Measurements from ENCODE around the gene OBP2A. TPM values are rescaled to one million over a fixed set of nuclear protein-coding genes. Genes with fewer than 3 reads are reported as not detected.

The OBP2A gene
- total RNA-seq, 1 donor from 2014 or later = not detected

GRCh38 chr9:135522931-135523330, 23.0 kb upstream of the OBP2A start:
- no peaks in the 10 kb centered on the region for H3K36me3 Mint-ChIP-seq (ENCODE audit: low read depth)
- no peak overlapping the region for H3K27ac Mint-ChIP-seq
- TF ChIP-seq CTCF (IDR thresholded peaks at IDR 0.05) = no peak
- H3K9me3 Mint-ChIP-seq = no peaks in the 10 kb centered on the region
- DNase-seq = no peak
- POLR2A ChIA-PET = no interaction called here
- ATAC-seq (ENCODE audit: low read depth) = no peak
- H3K4me3 Mint-ChIP-seq = no peak overlapping the region
- no peaks in the 10 kb centered on the region for H3K4me1 Mint-ChIP-seq
- intact Hi-C loops (cut with micrococcal nuclease) = no loop called here
- H3K27me3 Mint-ChIP-seq = no peaks in the 10 kb centered on the region
- CTCF ChIA-PET = no interaction called here

GRCh38 chr9:135523521-135524129, 22.3 kb upstream of the OBP2A start:
- ChIA-PET POLR2A (no interaction called here), CTCF (no interaction called here)
- no peak for TF ChIP-seq CTCF (IDR thresholded peaks at IDR 0.05)
- intact Hi-C loops (cut with micrococcal nuclease) = no loop called here
- Mint-ChIP-seq H3K27me3 (no peaks in the 10 kb centered on the region), H3K27ac (no peak overlapping the region), H3K4me3 (no peak overlapping the region), H3K9me3 (no peaks in the 10 kb centered on the region), H3K4me1 (no peaks in the 10 kb centered on the region), H3K36me3 (ENCODE audit: low read depth) (no peaks in the 10 kb centered on the region)
- ATAC-seq (ENCODE audit: low read depth) = no peak
- no peak for DNase-seq

GRCh38 chr9:135524130-135524861, 21.6 kb upstream of the OBP2A start:
- Mint-ChIP-seq H3K36me3 (ENCODE audit: low read depth) (no peaks in the 10 kb centered on the region), H3K4me3 (no peak overlapping the region), H3K27ac (no peak overlapping the region), H3K4me1 (no peaks in the 10 kb centered on the region), H3K27me3 (no peaks in the 10 kb centered on the region), H3K9me3 (no peaks in the 10 kb centered on the region)
- TF ChIP-seq CTCF (IDR thresholded peaks at IDR 0.05) = no peak
- ChIA-PET CTCF (no interaction called here), POLR2A (no interaction called here)
- no peak for DNase-seq
- intact Hi-C loops (cut with micrococcal nuclease) = no loop called here
- no peak for ATAC-seq (ENCODE audit: low read depth)

DNA sequence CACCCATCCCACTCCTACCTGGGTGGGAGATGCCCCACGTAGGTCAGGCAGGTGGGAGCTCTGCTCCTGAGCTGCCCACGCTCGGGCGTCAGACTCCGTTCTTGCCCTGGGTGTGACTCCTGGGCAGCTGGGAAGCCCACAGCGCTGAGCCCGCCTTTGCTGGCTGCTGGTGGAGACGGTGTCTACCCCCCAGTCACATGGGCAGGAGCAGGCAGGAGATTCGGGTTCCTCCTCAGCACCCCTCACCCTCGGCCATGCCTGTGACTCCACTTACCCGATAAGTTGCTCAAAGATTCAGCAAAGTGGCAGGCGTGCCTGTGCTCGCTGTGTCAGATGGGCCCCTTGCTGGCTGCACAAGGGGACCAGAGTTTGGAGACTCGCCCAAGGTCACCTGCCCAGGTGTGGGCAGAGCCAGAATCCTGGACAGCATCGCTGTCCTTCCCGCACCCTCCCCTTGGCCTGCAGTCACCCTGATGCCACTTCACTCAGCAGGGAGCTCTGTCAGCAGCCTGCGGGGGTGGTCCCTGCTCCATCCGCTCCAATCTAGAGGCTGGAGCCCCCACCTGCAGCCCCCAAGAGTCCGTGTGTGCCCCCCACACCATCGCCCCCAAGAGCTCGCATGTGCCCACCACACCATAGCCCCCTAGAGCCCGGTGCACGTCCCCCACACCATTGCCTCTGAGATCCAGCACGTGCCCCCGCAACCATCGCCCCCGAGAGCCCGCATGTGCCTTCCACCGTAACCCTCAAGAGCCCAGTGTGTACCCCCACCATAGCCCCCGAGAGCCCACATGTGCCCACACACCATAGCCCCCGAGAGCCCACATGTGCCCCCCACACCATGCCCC, 20.5 kb upstream of the OBP2A start:
- Mint-ChIP-seq H3K36me3 (ENCODE audit: low read depth) (no peaks in the 10 kb centered on the region), H3K27ac (no peak overlapping the region), H3K9me3 (no peaks in the 10 kb centered on the region), H3K4me3 (no peak overlapping the region), H3K27me3 (peaks cover 2% of the 10 kb centered on the region), H3K4me1 (no peaks in the 10 kb centered on the region)
- ATAC-seq (ENCODE audit: low read depth) = no peak
- CTCF ChIA-PET = no interaction called here
- no peak for DNase-seq
- TF ChIP-seq CTCF (IDR thresholded peaks at IDR 0.05) = no peak
- POLR2A ChIA-PET = no interaction called here
- intact Hi-C loops (cut with micrococcal nuclease) = no loop called here

GRCh38 chr9:135526089-135526729, 19.7 kb upstream of the OBP2A start:
- TF ChIP-seq CTCF (IDR thresholded peaks at IDR 0.05) = no peak
- no peak overlapping the region for H3K27ac Mint-ChIP-seq
- POLR2A ChIA-PET = no interaction called here
- peaks cover 9% of the 10 kb centered on the region for H3K27me3 Mint-ChIP-seq
- no peaks in the 10 kb centered on the region for H3K4me1 Mint-ChIP-seq
- no peak overlapping the region for H3K4me3 Mint-ChIP-seq
- no peaks in the 10 kb centered on the region for H3K9me3 Mint-ChIP-seq
- no peaks in the 10 kb centered on the region for H3K36me3 Mint-ChIP-seq (ENCODE audit: low read depth)
- no peak for DNase-seq
- CTCF ChIA-PET = no interaction called here
- intact Hi-C loops (cut with micrococcal nuclease) = no loop called here
- no peak for ATAC-seq (ENCODE audit: low read depth)
